CD4-positive, alpha-beta T cell treated with Interleukin-4 for 1 hour (primary cell): ENCODE measurements around the gene SETD9.

Experiments
- DNase-seq, 2 donors: peaks; one replicate each; pipeline ENCODE4 v3.0.0-alpha.2; 2020 to 2022

SETD9 gene, protein sequence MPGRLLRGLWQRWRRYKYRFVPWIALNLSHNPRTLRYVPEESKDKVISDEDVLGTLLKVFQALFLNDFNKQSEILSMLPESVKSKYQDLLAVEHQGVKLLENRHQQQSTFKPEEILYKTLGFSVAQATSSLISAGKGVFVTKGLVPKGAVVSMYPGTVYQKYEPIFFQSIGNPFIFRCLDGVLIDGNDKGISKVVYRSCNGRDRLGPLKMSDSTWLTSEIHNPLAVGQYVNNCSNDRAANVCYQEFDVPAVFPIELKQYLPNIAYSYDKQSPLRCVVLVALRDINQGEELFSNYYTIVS

DNA sequence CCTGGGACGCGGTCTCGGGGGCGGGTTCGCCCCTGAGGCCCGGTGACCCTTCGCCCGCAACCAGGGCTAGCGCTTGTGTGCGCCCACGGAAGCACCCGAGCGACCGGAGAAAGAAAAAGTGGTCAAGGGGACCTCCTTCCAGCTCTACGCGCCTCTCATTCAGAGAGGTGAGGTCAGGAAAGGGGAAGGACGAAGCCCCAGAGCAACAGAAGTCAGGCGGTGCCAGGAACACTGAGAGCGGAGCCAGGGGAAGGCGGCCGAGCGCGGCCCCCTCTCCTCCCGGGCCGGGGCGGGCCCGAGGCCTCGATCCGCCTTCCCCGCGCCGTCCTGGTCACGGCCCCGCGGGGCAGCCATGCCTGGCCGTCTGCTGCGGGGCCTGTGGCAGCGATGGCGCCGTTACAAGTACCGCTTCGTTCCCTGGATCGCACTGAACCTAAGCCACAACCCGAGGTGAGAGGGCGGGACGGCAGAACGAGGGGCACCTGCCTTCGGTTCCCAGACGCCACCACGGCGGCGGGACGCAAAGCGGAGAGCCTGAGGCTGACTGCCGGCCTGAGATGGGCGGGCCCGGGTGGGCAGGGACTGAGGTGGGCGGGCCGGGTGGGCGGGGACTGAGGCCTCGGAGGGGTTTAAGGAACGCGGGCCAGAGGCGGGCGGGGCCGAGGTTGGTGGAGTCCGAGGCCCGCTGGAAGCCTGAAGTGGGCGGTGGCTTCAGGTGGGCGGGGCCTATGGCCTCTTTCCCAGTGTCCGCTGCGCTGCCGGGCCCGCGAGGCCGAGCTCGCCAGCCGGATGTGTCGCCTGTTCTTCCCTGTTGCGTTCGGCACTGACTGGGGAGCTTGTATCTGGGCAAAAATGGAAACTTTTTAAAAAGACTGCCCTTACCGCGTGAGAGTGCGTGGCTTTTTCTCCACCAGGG is at the start of gene SETD9:
TSS of gene SETD9 (plus strand) at position 303 of the 916 bp plus-strand sequence. CDS start at position 353, 50 bp downstream.
- peak; percentile 90 to 93 for DNase-seq

DNA sequence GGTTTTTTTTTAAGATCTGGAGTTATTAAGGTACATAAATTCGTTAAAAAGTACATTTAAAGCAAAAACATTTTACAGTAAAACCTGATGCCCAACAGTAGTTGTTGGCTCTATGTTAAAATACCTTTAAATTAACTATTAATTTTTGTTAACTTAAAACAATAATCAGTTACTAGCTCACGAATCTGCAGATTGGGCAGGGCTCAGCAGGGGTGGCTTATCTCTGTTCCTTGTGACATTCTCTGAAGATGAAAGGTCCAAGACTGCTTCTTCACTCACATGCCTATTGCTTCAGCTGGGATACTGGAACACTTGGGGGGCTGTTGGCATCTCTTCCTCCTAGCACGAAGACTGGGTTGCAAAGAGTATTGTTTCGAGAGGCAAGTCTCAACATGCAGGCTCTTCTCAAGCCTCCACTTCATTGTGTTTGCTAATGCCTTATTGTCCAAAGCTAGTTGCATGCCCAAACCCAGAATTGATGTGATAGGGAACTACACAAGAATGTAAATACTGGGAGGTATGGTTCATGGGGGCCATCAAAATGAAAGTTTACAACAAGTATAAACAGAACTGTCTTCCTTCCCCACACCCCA is 47.4 kb upstream of the SETD9 start:
- DNase-seq: no peak

DNA sequence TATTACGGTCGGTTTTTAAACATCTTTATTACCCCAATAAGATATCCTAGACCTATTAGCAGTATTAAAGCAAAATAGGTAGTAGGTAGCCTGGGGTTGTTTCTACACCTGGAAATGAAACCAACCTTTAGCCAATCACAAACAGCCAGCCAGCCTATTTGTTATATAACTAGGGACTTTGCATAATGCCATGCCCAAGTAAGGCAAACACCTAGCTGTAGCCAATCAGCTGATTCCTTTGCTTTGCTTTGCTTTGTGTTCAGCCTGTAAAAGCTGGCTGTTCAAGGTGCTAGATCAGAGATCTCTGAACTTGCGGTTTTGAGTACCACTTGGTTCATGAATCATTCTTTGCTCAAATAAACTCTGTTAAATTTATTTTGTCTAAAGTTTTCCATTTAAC is 46.5 kb upstream of the SETD9 start:
- peak in 1 of 2 donors; percentile 36 for DNase-seq

DNA sequence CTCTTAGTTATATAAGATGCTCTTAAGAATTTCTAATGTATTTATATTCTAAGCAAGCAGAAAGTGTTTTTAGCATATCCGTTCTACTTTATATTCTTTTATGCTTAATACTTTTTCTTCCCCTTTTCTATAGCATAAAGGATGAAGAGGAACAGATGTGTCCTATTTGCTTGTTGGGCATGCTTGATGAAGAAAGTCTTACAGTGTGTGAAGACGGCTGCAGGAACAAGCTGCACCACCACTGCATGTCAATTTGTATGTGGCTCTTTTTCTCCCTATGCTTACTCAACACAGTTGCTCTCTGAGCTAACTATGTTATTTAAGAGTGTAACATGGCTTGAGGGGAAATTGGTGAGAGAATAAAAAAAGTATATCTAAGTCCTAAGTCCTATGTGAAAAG is 37.6 kb upstream of the SETD9 start:
- no peak for DNase-seq

DNA sequence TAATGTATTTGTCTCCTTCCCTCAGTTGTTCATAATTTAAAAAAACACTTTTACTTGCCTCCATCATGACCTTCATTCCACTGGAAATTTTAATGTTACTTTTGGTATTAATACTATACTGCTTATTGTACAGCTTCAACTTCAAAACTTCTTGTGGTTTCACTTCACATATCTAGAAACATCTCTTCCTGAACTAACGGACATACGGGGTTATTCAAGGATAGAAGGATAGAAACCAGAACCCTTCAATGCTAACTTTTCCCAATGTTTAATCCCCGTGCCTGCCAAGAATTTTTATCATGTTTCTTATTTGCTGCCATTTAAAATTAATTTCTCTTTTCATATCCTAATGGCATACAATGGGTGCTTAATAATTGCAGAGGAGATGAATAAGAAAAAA is 36.3 kb upstream of the SETD9 start:
- DNase-seq: no peak

DNA sequence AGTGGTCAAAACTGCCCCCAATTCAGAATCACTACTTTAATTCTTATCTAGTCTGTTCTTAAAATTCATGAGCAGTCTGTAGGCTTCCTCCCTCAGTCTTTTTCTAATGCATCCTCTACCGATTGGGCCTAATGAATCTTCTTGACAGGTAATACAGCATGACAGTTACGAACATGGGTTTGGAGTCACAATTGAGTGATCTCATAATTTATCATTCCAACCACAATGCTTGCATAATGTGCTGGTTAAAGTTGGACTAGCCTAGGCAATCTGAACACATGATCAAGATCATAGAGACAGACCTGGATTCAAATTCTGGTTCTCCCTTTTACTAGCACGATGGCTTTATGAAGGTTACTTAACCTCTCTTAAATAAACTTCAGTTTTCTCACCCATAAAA is 33.1 kb upstream of the SETD9 start:
- DNase-seq: no peak

DNA sequence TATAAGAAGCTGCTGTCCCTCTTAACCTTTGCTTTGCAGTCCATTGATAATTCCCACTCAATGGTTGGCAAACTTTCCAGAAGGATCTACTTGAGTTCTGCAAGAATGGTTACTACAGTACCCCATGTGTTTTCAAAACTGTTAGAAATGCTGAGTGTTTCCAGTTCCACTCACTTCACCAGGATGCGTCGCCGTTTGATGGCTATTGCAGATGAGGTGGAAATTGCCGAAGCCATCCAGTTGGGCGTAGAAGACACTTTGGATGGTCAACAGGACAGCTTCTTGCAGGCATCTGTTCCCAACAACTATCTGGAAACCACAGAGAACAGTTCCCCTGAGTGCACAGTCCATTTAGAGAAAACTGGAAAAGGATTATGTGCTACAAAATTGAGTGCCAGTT is 27.8 kb upstream of the SETD9 start:
- DNase-seq: no peak

DNA sequence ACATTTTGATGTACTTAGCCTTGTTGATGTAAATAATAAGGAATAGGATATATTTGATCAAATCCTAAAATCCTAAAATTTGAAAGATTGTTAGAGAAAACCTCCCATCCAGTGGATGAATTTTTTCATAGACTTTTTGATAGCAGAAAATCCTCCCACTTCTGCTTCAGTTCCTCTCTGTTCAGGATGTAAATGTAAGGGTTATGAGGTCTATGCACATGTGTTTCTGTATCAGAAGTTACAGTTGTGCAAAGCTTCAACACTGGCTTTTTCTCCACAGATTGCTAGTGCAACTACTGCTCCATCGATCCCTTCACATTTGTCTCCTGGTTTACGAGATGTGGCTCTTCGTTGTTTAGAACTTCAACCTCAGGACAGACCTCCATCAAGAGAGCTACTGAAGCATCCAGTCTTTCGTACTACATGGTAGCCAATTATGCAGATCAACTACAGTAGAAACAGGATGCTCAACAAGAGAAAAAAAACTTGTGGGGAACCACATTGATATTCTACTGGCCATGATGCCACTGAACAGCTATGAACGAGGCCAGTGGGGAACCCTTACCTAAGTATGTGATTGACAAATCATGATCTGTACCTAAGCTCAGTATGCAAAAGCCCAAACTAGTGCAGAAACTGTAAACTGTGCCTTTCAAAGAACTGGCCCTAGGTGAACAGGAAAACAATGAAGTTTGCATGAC is 16.0 kb upstream of the SETD9 start:
- DNase-seq: no peak

DNA sequence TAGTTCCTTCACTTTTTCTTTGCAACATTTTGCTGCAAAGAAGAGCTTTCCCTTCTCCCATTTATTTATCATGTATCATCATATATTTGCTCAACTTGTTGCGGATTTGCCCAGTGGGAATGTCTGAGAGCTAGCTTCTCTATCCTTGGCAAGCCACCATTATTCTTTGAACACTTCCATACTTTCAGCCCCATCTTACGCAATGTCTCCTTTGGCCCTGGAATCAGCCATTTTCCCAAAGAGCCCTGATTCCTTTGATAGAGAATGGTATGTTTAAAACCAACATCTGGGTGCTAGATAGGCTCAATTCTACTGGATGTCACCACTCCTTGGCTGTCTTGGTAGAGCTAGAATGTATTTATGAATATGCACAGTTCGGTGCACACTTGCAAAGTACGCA is 12.6 kb upstream of the SETD9 start:
- no peak for DNase-seq

DNA sequence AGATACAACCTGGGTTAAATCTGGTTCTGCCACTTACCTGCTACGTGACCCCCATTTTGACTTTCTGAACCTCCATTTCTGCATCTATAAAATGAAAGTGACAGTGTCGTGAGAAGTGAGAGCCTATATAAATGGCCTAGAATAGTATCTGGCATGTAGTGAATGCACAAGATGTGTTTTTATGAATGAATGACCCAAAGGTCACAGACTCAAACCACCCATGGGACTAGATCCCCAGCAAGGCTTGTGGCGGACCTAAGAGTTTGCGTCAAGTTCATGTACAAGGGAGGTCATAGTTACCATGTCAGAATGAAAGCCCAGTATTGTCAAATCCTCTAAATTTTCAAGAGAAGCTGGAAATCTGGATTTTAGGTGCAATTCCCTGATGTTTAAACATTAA is 11.2 kb upstream of the SETD9 start:
- no peak for DNase-seq

DNA sequence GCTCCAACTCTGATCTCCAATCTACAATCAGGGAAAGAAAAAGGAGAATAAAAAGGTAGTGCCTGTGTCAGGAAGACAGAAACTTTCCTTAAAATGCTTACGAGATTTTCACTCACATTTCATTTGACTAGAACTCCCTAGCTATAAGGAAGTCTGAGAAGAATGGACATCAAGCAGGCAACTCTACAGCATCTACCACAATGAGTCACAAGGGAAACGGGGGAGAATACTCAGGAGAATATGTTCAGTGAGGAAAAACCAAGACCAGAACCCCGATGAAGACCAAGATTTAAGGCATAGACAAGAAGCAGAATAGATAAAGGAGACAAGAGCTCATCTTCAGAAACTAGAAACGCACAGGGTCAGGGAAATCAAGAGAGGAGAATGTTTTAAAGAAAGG is 9.0 kb upstream of the SETD9 start:
- no peak for DNase-seq

DNA sequence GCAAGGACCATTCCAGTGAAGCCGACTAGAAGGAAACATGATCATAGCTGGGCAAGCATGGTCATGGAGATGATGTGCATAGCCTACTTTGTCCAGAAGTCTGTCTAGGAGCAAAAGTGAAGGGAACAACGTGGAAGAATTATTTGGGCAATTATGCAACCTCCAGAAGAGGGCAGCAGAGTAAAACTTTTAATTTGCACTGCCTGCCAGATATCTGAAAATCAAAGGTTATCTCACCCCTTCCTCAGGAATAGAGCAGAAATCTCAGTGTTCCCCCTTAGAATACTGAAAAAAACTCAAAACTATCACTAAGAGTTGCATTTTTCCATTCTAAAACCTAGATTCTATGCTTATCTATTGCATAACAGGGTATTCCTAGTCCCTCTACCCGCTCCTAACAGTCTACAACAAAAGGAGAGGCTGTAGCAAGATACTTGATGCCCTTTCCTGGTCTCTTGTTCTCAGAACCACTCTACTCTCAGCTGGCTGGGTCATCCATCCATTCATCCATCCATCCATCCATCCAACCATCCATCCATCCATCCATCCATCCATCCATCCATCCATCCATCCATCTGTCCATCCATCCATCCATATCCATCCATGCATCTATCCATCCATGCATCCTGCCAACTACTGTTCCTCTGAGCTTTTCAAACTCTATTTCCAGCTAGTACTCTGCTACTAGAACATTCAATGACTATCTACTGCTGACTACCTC is 8.4 kb upstream of the SETD9 start:
- DNase-seq: peak; percentile 18 to 67

DNA sequence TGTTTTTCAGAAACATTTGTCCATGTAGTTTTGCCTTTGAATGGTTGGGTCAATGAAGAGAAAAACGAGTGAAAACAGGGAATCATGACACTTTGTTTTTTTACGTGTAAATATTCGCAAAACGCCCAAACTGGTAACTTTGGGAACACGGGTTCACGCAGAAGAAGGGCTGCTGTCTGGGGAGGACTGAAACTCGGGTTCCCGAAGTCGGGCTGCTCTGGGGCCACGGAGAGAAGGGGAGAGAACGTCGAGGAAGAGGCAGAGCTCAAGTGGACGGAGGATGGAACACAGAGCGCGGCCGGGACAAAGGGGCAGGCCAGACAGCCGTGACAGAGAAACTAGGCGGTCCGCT is 478 bp upstream of the SETD9 start:
- DNase-seq: no peak

DNA sequence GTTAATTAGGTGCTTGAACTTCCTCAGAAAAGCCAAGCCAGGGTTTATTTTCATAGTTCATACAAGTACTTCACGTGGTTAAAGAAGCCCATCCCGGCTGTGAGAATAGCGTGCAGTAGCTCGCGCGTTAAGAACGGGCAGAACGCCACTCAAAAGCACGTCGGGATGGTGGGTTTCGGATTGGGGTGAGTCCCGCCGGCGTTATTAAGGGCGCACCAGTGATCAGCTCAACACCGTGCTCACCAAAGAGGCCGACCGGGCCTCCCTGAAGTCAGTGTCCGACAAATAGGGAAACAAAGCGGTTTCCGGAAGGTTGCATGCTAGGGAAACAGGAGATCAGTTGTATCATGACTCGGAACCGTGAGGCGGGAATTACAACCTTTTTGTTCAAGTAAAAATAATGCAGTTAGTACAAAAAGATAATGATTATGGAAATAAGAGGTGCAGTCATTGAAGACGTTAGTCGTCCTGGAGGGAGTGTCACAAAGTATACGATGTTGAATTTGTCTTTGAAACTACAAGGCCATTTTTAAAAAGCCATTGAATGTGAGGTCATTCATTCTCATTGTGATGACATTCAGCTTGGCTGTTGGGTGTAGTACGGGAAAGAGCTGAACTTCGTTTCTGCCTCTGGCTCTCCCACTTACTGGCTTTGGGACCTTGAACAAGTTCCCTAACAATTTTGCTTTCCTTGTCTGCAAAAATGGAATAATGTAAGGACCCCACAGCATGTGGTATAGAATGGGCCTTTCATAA is 992 bp downstream of the SETD9 start:
- DNase-seq: peak in 1 of 2 donors; percentile 16

DNA sequence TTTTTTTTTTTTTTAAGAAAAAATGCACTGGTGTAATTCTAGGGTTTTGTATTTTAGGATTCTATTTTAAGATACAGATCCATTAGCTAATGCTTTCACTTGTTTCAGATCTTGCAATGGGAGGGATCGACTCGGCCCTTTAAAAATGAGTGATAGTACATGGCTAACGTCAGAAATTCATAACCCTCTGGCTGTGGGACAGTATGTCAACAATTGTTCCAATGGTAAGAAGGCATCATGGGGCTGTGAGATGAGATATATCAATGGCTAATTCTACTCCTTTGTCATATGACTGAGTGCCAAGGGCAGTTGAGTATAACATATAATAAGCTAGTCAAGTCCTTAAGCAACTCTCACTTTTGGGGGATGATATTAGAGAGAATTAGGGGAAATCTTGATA is 4.4 kb downstream of the SETD9 start:
- DNase-seq: no peak

DNA sequence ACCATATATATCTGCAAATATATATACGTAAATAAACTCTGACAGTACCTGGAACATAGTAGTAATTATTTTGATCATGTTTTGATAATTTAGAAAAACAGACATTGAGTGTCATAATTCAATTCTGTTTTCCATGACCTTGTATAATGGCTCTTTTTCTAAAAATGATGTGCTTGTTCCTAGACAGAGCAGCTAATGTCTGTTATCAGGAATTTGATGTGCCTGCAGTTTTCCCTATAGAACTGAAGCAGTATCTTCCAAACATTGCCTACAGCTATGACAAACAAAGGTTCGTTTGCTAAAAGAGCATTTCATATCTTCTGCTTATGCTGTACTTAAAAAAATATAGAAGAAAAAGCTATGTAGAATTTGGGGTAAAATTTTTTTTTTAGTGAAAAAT is 5.3 kb downstream of the SETD9 start:
- DNase-seq: no peak

DNA sequence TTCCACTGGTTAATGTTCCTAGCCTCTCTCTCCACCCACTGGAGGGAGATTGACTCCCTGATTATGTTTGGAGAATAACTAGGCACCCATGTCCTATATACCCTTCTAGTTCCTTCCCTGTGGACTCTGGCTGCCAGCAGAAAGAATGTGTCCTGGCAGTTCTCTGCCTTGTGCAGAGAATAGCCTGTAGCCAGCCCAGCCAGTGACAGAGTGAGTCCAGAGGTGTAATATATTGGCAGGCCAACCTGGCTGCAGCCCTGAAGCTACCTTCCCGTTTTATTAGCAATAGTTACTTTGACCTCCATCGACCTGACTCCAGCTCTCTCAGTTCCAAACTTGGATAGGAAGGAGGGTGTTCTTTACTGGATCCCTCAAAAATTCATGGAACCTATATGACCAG is 8.1 kb downstream of the SETD9 start:
- no peak for DNase-seq

DNA sequence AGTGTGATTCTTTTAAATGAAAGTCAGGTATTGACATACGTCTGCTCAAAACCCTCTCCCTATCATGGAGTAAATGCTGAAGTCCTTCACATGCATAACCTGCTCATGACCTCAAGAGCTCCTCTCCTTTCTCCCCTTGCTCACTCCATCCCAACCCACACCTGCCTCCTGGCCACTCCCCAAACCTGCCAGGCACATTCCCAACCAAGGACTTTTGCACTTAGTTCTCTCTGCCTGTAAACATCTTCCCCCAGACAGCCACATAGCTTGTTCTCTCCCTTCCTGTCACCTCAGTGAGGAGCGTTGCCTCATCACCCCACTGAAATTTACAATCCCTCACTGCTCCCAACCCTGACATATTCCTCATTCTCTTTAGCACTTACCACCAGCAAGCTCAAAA is 8.7 kb downstream of the SETD9 start:
- DNase-seq: no peak

DNA sequence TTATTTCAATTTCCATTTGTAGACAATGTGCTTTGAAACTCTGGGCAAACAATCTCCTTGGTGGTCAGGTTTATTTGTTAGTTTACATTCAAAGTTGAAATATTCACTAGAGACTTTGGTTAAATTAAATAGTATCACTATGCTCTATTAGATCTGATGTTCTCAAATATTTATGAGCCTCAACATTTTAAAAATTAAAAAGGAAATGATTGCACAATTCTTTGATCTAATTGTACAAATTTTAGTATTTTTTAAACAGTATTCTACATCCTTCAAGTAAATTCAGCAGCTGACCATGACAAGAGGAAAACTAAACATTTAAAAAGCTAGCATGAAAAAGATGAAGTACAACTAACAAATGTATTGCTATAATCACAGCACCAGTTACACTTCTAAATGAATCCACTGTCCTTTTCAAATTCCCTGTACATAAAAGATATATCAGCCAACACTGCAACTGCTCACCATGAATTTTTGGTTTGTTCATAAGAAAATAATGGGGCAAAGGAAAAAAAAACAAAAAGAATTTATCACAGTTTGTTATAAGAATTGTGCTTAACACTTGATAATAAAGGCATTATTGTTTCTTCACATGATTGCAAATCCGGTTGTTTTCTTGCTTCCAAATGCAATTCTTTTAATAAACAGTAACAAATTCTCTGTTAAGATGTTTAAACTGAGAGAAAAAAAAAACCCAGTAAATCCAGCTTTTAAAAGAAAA is 10.7 kb downstream of the SETD9 start:
- no peak for DNase-seq

DNA sequence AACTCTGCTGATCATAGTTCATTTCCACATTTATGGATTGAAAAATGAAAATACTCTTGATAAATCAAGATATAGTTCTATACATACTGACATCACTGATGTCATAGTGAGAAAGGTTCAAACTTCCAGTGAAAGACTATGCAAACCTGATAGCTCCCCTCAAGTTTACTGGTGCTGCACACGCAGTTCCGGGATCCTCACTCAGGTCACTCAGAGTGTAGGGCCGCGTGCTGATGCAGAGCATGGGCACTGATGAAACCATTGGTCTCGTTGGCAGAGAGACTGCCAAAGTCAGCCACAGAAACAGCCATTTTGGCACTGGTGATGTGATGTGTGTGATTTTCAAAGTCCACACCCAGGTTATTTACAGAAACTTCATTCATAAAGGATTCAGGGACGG is 13.5 kb downstream of the SETD9 start:
- no peak for DNase-seq

DNA sequence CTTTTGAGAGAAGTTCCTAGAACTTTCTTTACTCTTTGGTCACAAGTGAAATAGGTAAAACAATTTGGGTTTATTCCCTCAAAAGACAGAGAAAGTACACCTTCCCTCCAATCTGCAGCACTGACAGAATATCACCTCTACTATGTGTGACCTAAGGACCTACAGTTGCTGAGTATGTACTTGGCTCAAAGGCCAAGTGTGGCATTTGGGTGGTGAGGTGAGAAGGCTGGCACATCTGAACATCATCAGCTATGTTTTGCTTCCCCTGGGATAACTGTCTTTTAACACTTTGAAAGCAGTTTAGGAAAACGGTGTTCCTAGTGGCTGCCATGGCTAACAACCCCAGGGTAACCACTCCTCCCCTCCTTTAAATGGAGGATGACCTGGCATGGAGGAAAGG is 24.9 kb downstream of the SETD9 start:
- DNase-seq: no peak
